GM12878 (cell line): Measurements from ENCODE around the gene MBNL3.

Experiments used
- KAT2A ChIP-seq: conservative IDR thresholded peaks from 2 replicates; pipeline ENCODE4 v1.6.1; 2011; ENCODE audit warnings: low read depth, low read length; ENCODE audit not compliant: control insufficient read depth
- POLR2A ChIP-seq: IDR thresholded peaks from 2 replicates; pipeline ENCODE4 v1.6.1; 2011; ENCODE audit warnings: low read depth, mild to moderate bottlenecking, low read length
- SMARCA5 ChIP-seq: fragments of 450-650 bp; IDR thresholded peaks from 2 replicates; pipeline ENCODE4 v1.6.1; 2017; ENCODE audit warnings: mild to moderate bottlenecking

- TF ChIP-seq KAT2A (no peak), POLR2A (no peak), SMARCA5 (no peak)
Measured at GRCh38 chrX:132470179-132470578, 18.7 kb downstream of the MBNL3 start.
